RKO (cell line): Measurements from ENCODE around the gene TMEM50B.
"Not testable (repeated sequence)": the region's sequence is repeated elsewhere in the genome, so short reads cannot be mapped to it uniquely, and the experiment has no call there.

Source experiments
- DNase-seq: peaks from one replicate; pipeline ENCODE4 v3.0.0-alpha.2; 2016; ENCODE audit warnings: low spot score

The TMEM50B gene

DNA sequence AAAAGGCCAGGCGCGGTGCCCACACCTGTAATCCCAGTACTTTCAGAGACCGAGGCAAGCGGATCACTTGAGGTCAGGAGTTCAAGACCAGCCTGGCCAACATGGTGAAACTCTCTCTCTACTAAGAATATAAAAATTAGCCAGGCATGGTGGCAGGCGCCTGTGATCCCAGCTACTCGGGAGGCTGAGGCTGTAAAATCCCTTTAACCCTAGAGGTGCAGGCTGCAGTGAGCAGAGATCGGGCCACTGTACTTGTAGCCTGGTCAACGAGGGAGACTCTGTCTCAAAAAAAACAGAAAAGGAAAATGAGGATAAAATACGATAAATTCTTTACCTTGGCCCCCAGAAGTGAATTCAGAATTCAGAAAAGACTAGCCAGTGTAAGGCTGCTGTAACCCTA lies 1.6 kb downstream of the TMEM50B start:
- no peak for DNase-seq

DNA sequence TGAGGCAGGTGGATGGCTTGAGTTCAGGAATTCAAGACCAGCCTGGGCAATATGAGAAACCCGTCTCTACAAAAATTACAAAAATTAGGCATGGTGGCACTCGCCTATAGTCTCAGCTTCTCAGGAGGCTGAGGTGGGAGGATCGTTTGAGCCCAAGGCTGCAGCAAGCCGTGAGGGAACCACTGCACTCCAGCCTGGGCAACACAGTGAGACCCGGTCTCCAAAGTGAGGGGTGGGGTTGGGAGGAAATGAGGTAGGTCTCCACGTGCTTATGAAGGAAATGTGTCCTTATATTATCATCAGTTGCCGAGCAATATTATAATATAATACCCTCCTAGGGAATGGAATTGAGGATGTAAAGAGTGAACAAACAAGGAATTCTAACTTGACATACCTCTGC lies 2.7 kb downstream of the TMEM50B start:
- no peak for DNase-seq

GRCh38 chr21:33473344-33473743 lies 6.4 kb downstream of the TMEM50B start:
- no peak for DNase-seq

- no peak for DNase-seq
These were observed 9.1 kb downstream of the TMEM50B start for GRCh38 chr21:33470701-33471100.

GRCh38 chr21:33469183-33469582 lies 10.6 kb downstream of the TMEM50B start:
- DNase-seq: not testable (repeated sequence)

GRCh38 chr21:33461538-33462250 lies 18.1 kb downstream of the TMEM50B start:
- no peak for DNase-seq

- DNase-seq: no peak
These were observed 20.9 kb downstream of the TMEM50B start for GRCh38 chr21:33458861-33459260.

DNA sequence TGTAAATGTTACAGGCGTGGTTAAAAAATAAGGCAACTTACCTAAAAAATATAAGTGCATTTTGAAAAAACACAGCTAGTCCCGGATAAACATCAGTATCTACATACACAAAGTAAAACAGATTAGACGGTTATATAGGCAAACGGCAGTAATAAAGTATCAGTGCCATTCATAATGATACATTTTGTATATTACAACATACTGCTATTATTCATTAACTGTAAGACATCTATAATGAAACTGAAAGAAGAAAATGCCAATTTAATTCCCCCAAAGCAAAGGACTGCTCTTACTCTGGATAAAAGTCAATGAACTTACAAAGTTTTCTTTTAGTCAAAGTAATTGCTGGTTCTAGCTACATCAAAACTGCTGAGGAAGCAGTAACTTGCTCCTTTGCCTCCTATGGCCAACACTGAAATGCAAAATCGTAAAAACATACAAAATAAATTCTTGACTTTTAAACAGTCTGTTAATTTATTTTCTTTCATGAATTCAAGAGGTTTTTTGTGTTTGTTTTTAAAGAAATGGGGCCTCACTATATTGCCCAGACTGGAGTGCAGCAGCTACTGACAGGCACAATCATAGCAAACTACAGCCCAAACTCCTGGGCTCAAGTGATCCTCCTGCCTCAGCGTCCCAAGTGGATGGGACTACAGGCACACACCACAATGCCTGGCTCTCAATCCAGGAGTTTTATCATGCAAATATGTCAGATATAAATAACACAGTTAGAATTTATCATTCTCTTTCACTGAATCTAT lies 23.9 kb downstream of the TMEM50B start:
- DNase-seq: no peak

- no peak for DNase-seq
These were observed 27.4 kb downstream of the TMEM50B start for GRCh38 chr21:33452362-33452761.

- no peak for DNase-seq
These were observed 28.1 kb downstream of the TMEM50B start for GRCh38 chr21:33451634-33452071.

DNA sequence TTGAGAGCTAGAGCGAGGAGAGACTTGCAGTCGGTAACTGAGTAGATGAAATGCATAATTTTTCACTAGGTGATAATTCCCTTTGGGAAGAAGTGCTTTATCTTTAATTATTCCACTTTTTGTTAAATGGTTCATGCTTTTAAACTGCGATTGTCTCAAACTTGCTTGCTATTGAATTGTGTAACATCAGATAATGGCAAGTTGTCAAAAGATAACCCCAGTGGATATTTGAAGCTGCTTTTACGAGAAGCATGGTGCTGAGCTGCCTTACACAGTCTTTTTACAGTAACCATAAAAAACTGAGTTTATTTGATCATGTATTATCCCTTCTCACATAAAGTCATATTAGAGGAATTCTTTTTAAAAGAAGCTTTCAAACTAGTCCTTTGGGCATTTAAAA lies 30.2 kb downstream of the TMEM50B start:
- DNase-seq: no peak

DNA sequence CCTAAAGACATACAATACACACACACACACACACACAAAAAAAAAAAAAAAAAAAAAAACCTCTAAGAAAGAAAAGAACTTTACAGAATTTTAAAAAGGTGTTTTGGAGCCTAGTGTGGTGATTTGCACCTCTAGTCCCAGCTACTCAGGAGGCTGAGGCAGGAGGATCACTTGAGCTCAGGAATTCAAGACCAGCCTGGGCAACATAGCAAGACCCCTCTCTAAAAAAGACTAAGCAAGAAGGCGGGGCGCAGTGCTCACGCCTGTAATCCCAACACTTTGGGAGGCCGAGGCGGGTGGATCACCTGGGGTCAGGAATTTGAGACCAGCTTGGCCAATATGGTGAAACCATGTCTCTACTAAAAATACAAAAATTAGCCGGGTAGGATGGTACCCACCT lies 33.2 kb downstream of the TMEM50B start:
- not testable (repeated sequence) for DNase-seq

GRCh38 chr21:33444499-33444898 lies 35.3 kb downstream of the TMEM50B start:
- DNase-seq: no peak

DNA sequence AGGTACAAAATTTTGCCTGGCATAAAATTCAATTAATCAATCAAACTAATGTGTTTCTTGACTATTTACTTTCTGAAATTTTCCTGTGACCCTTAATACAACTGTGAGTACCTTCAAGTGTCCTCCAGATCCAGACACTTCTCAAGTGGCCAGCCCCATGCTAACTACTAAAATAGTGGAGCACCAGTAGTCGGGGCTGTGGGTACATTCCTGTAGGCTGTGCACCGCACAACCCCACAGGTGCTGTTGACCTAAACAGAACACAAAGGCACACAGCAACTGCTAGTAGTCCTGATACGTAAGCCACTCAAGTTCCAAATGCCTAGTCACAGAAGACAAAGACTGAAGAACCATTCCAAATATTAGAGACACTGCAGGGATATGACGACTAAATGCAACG lies 36.6 kb downstream of the TMEM50B start:
- DNase-seq: no peak

GRCh38 chr21:33441489-33442477 lies 38.0 kb downstream of the TMEM50B start:
- no peak for DNase-seq

DNA sequence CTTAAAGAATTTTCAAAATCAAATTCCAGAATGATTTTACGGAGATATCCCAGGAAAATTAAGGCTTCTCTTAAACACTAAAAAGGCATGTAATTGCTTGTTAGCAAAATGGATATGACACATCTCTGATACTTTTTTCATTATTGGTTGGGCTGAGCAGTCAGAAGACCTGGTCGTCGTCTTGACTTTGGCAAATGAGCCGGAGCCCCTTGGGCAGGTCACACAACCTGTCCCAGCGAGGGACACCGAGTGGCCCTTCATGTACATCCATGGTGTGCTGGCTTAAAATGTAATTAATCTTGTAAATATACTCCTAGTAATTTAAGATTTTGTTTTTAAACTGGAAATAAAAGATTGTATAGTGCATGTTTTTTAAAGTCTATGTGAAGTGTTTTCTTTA lies 42.6 kb downstream of the TMEM50B start:
- DNase-seq: no peak

DNA sequence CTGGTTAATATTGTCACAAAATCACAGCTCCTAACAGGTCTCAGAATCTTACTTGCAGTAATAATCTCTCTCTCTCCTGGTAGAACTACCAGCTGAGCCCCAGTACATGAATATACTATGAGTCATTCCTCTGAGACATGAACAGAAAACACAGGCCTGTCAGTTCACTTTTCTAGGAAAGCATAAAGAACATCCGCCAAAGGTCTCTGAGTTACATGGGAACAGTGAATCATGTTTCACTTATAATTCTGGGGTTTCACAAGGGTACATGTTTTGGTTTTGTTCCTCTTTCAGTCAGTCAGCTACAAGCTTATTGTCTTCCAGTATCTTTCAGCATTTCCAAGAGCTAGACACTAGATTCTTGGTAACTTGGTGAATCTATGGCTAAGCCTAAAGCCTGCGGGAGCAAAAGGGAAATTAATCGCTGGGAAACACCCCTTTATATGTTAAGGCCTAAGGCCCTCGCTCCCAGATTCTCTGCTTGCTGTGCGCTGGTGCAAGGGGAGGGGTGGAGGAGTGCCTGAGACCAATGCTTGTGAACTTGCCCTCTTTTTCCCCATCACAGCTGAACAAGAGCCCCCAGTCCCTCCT lies 44.9 kb downstream of the TMEM50B start:
- peak; percentile 90 for DNase-seq

- DNase-seq: no peak
These were observed 46.2 kb downstream of the TMEM50B start for GRCh38 chr21:33433425-33434114.

DNA sequence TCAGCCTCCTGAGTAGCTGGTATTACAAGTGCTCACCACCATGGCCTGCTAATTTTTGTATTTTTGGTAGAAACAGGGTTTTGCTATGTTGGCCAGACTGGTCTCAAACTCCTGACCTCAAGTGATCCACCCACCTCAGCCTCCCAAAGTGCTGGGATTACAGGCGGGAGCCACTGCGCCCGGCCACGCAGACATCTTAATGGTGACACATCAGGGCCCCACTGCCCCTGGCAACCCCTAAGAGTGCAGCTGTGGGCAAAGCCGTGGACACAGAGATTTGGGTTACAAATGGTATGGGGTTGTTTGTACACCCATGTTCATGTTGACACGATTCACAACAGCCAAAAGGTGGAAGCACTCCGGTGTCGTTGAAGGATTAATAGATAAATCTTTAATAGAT lies 46.8 kb downstream of the TMEM50B start:
- DNase-seq: no peak

GRCh38 chr21:33432496-33432895 lies 47.3 kb downstream of the TMEM50B start:
- DNase-seq: no peak

DNA sequence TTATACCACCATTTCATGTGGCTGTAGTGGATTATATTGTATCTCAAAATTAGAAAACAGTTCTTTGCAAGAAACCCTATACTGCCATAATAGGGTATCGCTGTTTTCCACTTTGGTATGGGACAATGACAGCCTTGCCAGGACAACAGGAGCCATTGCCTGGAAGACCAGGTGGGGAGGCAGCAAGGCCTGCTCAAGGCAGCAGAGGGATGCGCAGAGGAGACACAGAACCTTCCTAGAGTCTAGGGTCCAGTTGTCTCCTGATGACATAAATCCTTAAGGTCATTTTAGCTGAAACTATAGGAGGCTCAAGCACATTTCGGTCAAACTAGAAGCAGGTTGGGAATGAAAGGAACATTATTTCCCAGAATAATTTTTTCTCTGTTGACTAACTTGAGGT lies 48.9 kb downstream of the TMEM50B start:
- no peak for DNase-seq
